HL-60 (cell line): ENCODE results near the gene RAI14.
"Not testable (repeated sequence)": the region's sequence is repeated elsewhere in the genome, so short reads cannot be mapped to it uniquely, and the experiment has no call there.

Experiments used
- GABPA ChIP-seq: IDR thresholded peaks from 2 replicates; pipeline ENCODE4 v1.6.1; 2012; ENCODE audit warnings: low read depth
- POLR2AphosphoS5 ChIP-seq: IDR thresholded peaks from 2 replicates; pipeline ENCODE4 v1.6.1; 2012; ENCODE audit warnings: low read depth
- SPI1 ChIP-seq: IDR thresholded peaks from 2 replicates; pipeline ENCODE4 v1.6.1; 2012; ENCODE audit warnings: low read depth, mild to moderate bottlenecking, borderline replicate concordance
- TF ChIP-seq, protein P1 (sequence below): IDR thresholded peaks from one replicate; pipeline ENCODE4 v1.5.1; 2011; ENCODE audit warnings: low read length, control low read depth, inconsistent platforms; ENCODE audit not compliant: insufficient read depth
- TF ChIP-seq, protein P2 (sequence below): IDR thresholded peaks from 2 replicates; pipeline ENCODE4 v1.6.1; 2012; ENCODE audit warnings: low read depth; ENCODE audit not compliant: insufficient replicate concordance

DNA sequence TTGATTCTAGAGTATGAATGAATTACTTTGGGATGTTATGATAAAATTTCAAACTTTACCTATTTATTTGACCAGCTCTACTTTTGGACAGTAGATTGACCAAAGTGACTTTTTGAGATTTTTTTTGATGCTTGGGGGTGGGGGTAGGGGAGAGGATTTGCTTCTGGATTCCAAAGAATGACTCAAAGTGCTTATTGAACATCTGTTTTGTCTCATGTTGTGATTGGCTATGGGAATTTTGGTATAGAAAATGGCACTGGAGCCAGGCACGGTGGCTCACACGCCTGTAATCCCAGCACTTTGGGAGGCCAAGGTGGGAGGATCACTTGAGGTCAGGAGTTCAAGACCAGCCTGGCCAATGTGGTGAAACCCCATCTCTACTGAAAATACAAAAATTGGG, 97.1 kb downstream of the RAI14 start:
- TF ChIP-seq, protein P1, sequence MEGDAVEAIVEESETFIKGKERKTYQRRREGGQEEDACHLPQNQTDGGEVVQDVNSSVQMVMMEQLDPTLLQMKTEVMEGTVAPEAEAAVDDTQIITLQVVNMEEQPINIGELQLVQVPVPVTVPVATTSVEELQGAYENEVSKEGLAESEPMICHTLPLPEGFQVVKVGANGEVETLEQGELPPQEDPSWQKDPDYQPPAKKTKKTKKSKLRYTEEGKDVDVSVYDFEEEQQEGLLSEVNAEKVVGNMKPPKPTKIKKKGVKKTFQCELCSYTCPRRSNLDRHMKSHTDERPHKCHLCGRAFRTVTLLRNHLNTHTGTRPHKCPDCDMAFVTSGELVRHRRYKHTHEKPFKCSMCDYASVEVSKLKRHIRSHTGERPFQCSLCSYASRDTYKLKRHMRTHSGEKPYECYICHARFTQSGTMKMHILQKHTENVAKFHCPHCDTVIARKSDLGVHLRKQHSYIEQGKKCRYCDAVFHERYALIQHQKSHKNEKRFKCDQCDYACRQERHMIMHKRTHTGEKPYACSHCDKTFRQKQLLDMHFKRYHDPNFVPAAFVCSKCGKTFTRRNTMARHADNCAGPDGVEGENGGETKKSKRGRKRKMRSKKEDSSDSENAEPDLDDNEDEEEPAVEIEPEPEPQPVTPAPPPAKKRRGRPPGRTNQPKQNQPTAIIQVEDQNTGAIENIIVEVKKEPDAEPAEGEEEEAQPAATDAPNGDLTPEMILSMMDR, result not testable (repeated sequence)
- TF ChIP-seq POLR2AphosphoS5, GABPA, SPI1: not testable (repeated sequence)
- TF ChIP-seq, protein P2, sequence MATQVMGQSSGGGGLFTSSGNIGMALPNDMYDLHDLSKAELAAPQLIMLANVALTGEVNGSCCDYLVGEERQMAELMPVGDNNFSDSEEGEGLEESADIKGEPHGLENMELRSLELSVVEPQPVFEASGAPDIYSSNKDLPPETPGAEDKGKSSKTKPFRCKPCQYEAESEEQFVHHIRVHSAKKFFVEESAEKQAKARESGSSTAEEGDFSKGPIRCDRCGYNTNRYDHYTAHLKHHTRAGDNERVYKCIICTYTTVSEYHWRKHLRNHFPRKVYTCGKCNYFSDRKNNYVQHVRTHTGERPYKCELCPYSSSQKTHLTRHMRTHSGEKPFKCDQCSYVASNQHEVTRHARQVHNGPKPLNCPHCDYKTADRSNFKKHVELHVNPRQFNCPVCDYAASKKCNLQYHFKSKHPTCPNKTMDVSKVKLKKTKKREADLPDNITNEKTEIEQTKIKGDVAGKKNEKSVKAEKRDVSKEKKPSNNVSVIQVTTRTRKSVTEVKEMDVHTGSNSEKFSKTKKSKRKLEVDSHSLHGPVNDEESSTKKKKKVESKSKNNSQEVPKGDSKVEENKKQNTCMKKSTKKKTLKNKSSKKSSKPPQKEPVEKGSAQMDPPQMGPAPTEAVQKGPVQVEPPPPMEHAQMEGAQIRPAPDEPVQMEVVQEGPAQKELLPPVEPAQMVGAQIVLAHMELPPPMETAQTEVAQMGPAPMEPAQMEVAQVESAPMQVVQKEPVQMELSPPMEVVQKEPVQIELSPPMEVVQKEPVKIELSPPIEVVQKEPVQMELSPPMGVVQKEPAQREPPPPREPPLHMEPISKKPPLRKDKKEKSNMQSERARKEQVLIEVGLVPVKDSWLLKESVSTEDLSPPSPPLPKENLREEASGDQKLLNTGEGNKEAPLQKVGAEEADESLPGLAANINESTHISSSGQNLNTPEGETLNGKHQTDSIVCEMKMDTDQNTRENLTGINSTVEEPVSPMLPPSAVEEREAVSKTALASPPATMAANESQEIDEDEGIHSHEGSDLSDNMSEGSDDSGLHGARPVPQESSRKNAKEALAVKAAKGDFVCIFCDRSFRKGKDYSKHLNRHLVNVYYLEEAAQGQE, result not testable (repeated sequence)
